Measurements from ENCODE around the gene EHD4.

Gene EHD4

GRCh38 chr15:41933771-41934170 lies 38.6 kb downstream of the EHD4 start:
- H3K27ac ChIP-seq = no peak overlapping the region
- TF ChIP-seq ZFX (IDR thresholded peaks at IDR 0.05) = no peak
- TF ChIP-seq, protein P1, sequence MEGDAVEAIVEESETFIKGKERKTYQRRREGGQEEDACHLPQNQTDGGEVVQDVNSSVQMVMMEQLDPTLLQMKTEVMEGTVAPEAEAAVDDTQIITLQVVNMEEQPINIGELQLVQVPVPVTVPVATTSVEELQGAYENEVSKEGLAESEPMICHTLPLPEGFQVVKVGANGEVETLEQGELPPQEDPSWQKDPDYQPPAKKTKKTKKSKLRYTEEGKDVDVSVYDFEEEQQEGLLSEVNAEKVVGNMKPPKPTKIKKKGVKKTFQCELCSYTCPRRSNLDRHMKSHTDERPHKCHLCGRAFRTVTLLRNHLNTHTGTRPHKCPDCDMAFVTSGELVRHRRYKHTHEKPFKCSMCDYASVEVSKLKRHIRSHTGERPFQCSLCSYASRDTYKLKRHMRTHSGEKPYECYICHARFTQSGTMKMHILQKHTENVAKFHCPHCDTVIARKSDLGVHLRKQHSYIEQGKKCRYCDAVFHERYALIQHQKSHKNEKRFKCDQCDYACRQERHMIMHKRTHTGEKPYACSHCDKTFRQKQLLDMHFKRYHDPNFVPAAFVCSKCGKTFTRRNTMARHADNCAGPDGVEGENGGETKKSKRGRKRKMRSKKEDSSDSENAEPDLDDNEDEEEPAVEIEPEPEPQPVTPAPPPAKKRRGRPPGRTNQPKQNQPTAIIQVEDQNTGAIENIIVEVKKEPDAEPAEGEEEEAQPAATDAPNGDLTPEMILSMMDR (conservative IDR thresholded peaks at IDR 0.05) = no peak

GRCh38 chr15:41933326-41933725 lies 39.0 kb downstream of the EHD4 start:
- TF ChIP-seq, protein P1 (conservative IDR thresholded peaks at IDR 0.05) = no peak
- TF ChIP-seq ZFX (IDR thresholded peaks at IDR 0.05) = no peak

DNA sequence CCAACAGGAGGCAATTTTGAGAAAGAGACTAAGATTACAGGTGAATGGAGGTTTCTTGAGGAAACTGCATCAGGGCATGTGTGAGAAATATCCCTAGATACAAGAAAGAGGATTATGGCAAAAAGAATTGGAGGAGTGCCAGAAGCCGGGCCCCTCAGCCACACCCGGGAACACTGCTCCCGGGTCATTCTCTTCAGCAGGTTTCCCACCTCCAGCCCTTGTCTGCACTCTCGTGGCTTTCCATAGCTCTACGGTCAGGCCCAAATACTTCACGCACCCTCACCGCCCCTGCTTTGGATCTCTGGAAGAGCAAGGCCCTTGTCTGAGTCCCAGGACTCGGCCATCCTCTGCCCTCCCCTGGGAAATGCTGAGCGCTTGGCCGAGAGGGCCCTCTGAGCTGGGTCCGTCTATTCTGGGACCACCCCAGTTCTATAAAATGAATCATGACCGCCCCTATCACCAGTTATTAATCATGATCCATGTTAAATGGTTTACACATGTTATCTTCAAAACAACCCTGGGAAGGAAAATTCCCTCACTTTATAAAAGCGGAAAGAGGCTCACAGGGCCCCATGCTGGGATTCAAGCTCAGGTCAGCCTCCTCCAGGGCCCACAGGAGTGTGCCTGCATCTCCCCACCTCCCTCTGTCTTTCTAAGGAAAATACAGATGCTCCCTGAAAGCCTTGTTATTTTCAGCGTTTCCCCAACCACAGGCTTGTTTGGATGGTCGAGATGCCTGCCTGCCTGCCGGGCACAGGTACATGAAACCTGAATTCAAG lies 39.7 kb downstream of the EHD4 start:
- TF ChIP-seq, protein P1 (conservative IDR thresholded peaks at IDR 0.05) = no peak
- no peak for TF ChIP-seq ZFX (IDR thresholded peaks at IDR 0.05)
- no peak overlapping the region for H3K27ac ChIP-seq

More at GRCh38 chr15:41933326-41933725, 39.0 kb downstream of the EHD4 start:
- H3K27ac ChIP-seq = no peak overlapping the region

DNA sequence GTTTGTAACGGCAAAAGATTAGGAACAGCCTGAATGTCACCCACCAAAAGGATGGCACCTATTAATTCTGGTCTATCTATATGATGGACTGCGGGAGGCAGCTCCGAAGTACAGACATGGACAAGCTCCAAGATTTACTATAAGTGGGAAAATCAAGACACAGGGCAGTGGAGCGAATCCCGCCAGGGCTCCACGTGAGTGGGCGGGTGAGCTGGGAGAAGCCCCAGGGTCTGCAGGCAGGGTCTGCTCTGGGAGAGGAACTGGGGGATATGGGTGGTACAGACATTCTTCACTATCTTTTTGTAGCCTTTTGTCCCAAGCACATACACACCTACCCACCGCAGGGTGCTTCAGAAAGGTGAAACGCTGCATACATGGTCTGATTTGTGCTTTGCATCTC lies 40.3 kb downstream of the EHD4 start:
- no peak overlapping the region for H3K27ac ChIP-seq
- TF ChIP-seq, protein P1 (conservative IDR thresholded peaks at IDR 0.05) = no peak
- no peak for TF ChIP-seq ZFX (IDR thresholded peaks at IDR 0.05)

DNA sequence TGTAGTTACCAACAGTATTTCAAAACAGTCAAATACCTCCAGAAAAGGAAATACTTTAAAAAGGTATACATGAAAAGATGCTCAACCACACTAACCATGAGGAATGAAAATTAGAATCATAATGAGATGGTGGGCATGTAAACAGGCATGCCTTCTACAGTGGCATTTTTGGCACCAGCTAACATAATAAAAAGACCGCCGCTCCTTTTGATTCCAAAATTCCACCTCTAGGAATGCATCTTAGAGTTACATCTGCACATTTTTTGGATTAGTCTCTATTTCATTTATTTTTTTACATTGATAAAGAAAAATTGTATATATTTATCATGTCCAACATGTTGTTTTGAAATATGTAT lies 41.5 kb downstream of the EHD4 start:
- H3K27ac ChIP-seq = no peak overlapping the region

DNA sequence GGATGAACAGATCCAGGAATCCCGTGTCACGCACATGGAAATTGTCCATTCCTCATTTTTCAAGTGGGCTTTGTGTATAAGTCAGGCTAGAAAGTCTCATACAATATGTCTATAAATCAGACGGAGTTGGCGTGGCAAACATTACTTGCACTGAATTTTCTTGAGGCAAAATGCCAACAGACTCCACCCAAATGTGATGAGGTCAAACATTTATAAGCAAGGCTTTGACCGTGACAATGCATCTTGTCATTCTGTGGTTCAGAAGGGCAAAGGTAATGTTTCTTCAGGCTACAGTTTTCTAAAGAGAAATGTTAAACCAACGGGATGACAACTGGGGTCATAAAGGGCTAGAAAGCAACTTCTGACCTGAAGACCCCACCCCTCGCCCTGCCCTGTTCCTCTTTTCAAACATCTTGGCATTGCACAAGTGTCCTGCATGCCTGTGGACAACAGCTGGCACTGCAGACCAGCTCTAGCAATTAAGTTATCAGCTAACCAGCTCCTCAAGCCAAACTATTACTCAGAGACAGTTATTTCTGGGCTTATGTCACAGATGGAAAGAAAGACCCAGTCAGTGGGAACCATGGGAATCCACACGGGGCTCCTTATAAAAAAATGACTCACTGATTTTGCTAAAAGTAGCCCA lies 42.0 kb downstream of the EHD4 start:
- no peak for TF ChIP-seq ZFX (IDR thresholded peaks at IDR 0.05)
- TF ChIP-seq, protein P1 (conservative IDR thresholded peaks at IDR 0.05) = no peak
- no peak overlapping the region for H3K27ac ChIP-seq

More for the DNA sequence above, 41.5 kb downstream of the EHD4 start:
- TF ChIP-seq, protein P1 (conservative IDR thresholded peaks at IDR 0.05) = no peak
- TF ChIP-seq ZFX (IDR thresholded peaks at IDR 0.05) = no peak
